HK-2 (cell line): ENCODE data around the gene TAPT1.

Experiments used
- DNase-seq: peaks from one replicate; pipeline ENCODE4 v3.0.0-alpha.2; 2018; ENCODE audit not compliant: unreplicated experiment

Gene TAPT1

GRCh38 chr4:16245241-16245640, 19.0 kb upstream of the TAPT1 start:
- no peak for DNase-seq

GRCh38 chr4:16243285-16243684, 17.0 kb upstream of the TAPT1 start:
- no peak for DNase-seq

DNA sequence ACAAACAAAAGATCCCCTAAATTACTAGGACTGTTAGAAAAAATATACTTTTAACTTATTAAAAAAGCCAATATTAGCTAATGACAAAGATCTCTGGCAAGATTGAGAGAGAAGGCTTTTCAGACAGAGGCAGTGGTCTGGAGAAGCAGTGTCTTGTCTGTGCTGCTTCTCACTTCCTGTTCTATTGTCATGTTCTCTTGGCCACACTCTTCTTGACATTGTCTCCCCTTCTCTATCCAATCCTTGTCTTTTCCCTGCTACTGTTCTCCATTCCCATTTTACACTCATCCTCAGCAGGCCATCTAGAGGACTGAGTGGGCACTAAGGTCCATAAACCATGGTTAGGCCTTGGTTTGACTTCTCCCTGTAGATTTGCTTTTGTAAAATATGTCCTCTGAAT, 14.0 kb upstream of the TAPT1 start:
- DNase-seq = no peak

DNA sequence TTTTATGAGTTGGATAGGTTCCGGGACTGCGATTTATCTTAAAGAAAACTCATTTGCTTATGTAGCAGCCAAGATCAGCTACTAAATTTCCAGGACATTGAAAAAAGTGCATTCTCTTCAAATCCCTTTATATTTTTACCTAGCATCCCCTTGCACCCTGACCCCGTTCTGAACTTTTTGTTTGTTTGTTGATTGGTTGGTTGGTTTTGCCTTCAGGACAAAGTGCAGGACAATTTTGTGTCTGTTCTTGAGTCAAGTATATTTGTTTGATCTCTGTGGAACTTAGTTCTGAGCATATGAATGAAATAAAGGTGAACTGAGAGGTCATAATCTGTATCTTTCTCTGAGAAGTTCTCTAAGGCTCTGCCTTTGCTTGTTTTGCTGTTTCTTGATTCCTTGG, 12.8 kb upstream of the TAPT1 start:
- no peak for DNase-seq

GRCh38 chr4:16238327-16238726, 12.1 kb upstream of the TAPT1 start:
- DNase-seq = no peak

DNA sequence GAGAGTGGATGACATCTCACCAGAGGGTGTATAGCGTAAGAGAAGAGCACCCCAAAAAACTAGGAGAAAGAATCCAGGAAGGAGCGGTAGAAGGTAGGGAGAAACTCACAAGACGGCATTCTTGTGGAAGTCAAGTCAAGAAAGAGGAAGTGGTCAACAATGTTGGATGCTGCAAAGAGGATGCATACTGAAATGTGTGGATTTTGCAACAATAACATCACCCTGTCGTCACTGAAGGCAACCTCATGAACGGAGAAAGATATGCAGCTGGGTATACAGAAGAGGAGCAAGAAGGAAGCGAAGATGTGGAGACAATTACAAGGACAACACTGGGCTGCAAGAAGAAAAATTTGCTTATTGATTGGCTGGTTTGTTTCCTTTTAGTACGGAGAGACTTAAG, 11.4 kb upstream of the TAPT1 start:
- DNase-seq = no peak

GRCh38 chr4:16236402-16237023, 10.2 kb upstream of the TAPT1 start:
- no peak for DNase-seq

DNA sequence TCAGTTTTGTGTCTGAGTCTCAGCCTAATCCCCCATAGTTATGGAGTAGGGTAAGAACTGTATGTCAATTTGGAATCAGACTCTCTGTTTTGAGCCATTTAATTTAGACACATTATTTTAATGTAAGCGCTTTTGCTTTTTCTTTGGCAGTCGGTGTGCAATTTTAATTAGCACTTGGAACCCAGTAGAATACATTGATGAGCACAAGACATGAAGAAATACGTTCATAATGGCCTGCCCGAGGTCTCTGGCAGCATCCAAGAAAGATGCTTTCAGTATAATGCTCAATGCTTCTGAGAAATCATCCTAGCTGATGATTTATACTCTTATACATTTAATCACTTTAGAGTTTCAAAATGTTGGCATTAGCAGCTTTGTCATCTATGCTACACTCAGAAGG, 8.9 kb upstream of the TAPT1 start:
- no peak for DNase-seq

DNA sequence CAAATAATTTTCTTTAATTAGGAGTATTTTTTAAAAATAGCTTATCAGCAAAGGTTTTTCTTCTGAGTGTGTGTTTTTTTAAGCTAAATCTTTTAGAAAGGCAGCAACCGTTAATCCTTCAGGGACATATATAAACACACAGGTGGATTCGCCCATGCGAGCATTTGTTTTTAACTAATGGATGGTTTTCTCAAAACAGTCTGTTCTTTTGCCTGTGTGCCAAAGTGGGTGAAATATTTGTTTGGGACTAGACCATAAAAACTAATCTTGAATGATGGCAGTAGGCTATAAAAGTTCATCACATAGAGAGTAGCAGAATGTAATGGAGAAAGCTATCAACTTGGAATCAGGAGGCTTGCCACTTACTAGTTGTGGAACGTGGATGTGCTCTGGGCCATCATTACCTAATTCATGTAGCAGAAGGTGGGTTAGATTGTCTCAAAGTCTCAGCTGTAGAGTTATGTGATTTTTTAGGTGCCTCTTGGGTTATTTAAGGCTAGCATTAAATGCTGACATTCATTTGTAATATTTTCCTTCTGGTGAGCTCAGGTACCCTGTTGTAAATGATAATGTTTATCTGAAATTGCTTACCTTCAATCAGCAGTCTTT, 7.4 kb upstream of the TAPT1 start:
- DNase-seq = no peak

DNA sequence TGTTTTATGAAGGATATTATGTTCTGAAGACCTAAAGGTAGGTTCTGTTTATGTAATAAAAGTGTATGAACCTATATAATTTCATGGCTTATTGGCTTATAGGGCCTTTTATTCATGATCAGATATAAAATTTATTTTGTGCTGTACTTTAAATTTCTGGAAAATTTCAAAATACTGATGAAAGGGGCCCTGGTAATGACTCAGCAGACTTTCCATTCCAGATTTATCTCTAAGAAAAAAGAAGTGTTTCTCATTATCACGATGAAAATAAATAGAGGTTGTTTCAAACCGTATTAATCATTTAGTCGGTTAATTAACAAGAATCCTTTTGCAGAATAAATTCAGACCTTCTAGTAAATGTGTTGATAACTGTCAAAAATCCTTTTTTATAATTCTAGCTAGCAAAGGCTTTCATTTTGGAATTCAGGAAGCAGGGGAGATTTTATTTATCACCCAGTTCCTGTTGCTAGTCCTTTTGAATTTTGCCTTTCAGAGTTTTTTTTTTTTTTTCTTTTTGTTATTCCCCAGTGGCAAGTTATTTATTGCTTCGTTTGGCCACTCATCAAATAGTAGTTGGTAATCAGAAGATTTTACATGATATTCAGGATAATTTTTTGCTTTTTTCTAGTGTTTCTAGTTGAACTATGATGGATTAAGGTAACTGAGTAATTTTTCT, 5.4 kb upstream of the TAPT1 start:
- DNase-seq = no peak

GRCh38 chr4:16230308-16230707, 4.0 kb upstream of the TAPT1 start:
- no peak for DNase-seq

- DNase-seq = no peak
Observed at GRCh38 chr4:16229604-16230003, 3.3 kb upstream of the TAPT1 start.

GRCh38 chr4:16227462-16227868, 1.2 kb upstream of the TAPT1 start:
- DNase-seq = peak; percentile 23

DNA sequence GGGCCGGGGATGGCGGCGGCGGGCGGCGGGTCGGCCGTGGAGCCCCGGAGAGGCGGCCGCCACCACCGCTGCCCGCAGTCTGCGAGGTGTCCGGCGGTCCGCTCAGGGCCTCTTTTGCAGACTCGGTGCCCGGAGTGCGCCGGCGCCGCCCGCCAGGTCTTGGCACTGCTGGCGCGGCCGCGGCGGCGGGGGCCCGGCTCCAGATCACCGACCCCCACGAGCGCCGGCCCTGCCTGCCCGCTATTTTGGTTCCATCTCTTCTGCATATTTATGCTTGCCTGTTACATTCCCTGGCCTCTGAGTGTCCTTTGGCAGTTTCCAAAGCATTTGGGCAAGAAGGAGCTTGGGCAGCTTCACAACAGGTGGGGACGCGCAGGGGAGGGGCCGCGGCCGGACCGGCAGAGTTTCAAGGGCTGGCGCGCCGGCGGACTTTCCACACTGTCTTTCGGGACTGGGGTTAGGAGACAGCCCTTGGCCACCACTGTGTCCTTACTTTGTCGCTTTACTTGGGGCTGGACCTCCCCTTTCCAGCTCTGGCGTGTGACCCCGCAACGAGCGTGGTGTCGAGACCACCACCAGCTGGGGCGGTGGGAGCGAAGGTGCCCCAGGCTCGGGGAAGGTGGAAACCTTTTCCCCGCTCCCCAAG, 668 bp upstream of the TAPT1 start:
- peak; percentile 66 for DNase-seq

DNA sequence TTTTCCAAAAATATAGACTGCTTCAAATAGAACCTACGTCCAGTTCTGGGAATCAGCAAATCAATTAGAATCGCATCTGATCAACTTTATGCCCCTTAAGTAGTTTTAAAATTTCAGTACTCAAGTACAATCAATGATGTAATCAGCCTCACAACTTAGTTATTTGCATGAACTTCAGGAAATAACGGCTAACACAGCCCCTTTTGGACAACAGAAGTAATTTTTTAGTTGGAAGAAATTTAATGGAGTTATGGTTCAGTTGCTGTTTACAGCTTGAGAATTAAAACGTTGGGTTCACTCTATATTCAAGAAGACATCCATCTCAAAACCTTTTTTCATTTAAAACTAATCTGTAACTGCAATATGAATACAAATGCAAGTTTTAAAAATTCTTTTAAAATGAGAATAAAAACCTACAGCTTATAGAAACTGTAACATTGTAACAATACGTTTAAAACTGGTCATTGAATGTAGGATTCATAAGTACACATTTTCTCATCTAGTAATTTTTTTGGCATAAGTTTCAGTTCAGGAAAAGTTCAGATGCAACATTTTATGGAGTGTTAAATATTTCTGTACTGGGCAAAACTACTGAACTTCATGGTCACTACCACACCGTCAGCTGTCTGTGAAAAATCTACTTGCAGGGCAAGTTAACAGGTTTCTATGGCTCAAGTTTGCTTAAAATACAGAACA, 956 bp downstream of the TAPT1 start:
- DNase-seq = no peak

DNA sequence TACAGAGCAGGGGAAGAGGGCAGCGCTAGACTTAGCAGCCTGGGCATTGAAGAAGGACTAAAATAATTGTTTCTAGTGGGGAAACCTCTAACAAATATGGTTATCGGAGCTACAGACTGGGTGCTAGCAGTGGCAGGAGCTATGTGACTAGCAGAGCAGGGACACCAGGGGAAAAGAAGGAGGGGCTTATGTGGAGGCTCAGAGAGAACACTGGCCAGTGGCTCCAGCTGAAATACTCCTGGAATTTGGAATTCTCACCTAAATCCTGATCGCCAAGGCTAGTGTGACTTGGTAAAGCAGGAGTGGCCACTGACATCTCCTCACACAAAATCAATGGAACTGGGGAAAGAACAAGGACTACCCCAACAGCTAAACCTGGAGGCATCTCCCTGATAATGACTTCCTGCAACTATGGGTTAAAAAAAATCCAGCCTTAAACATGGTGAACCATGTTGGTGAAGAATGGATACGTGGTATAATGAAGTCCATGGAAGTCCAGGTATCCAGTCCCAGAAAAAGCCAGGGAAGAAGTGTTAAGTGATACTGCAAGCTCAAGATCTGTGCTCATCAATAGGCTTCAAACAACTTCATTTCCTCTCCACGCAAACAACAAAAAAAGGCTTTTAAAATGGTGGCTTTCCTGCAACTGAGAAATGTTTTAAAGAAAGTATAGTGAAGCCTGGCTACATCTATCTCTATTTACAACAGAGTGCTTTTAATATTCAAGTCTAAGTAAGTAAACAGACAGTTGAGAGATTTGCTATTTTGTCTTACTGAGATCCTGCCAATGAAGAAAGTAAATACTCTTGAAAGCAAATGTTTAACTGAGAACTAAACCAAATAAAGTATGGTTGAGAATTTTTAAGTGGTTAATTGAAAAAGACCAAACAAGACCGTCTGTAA, 1.8 kb downstream of the TAPT1 start:
- no peak for DNase-seq

DNA sequence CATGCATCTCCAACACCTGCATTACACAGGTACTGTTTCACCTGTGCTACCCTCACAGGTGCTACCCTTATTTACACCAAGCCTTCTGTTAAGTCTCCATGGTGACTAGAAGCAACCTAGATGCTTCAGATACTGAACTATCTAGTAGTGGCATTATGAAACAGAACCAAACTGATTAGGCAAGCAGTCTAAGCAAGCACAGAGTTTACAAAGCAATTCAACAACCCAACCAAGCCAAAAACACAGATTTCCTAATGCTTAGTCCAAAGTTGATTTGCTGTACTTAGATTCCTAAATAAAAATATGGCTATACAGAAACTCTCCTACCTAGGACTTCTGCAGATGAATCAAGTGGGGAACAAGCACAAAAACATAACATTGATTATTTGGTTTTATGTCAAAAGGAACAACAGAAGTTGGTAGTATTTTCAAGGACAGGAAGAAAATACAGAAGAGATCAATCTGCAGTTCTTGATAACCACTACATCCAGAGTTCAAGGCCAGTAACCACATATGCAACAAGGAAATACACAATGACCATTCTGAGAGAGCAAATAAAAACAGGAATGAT, 3.2 kb downstream of the TAPT1 start:
- DNase-seq = no peak

DNA sequence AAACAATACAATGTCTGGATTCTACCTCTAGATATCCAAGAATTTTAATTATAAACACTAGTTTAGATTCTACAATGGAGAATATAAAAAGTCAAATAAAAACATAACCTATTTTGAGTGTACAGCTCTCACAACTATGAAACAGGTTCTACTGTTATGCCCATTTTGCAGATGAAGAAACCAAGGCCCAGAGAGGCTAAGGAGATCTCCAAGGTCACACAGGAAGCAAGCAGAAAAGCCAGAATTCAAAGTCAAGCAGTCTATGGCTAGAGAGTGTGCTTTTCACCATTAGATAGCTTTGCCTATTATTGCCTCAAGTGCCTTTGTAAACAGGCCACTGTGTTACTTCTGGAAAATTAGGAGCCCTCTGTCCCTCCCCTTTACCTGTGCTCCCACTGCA, 7.3 kb downstream of the TAPT1 start:
- DNase-seq = no peak

DNA sequence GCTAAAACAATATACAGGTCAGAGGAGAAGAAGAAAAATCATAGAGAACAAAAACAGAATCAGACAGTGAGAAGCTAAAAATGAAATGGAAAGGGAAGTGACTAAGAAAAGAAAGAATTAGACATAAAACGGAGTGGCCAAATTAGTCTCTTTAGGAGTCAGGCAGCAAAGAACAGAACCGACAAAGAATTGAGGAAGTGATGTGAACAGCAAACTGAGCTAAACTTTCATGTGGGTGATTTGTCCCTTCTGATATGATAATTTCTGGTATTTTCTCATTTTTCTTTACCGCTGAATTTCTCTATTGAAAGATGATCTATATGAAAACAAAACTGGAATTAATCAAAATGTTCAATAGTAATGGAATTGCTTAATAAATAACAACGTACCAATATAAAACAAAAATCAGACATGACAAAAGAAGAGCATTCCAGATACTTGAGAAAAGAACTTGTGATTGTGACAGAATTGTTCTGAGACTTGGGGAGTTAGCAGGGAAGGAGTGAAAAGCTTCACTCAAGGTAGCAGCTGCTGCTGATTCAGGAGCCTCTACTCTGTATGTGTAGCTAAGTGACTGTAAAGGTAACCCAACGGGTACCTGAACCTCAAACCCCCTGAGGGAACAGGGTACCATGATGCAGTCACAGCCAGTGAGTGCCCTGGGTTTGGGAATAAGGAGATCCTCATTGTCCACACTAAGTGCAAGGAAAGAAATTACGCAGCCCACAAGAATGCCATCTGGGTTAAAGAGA, 8.8 kb downstream of the TAPT1 start:
- no peak for DNase-seq

DNA sequence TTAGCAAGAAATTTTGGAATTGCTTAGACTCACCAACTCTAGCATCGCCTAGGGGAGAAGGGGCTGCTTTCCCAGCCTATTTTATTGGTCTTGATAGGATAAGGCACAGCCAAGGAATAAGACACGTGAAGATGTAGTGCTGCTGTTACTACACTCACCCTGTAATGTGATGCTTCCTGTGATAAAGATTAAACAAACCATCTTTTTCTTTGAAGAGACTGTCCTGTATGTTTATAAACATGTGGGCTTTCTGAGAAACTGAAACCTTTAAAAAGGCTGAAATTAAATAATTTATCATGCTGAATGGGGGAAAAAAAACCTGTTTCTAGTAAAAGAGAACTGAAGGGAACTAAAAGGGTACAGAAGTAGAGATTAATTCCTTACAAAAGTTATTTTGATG, 13.2 kb downstream of the TAPT1 start:
- DNase-seq = no peak
